WTC11 (cell line): Measurements from ENCODE around the gene SDC1. TPM values are rescaled to one million over a fixed set of nuclear protein-coding genes. Genes with fewer than 3 reads are reported as not detected.

ENCODE experiments used
- ATAC-seq: fragments of 200-7000 bp; cut with Tn5 transposase; 2 replicates; pipeline ENCODE4 v1.10.0; 2021; ENCODE audit warnings: mild to moderate bottlenecking, moderate library complexity
- CTCF ChIA-PET: fragments of 300-600 bp; sonication (Branson Sonifier 250); formaldehyde crosslinking; loops from one replicate; lab custom pipeline; 2021; ENCODE audit warnings: antibody characterized with exemption; lab: Charles Lee
- POLR2A ChIA-PET: fragments of 350-600 bp; sonication (Branson Sonifier 250); formaldehyde crosslinking; loops from one replicate; lab custom pipeline; 2021; ENCODE audit warnings: antibody characterized with exemption; lab: Charles Lee
- DNase-seq: peaks from one replicate; pipeline ENCODE4 v3.0.0; 2021; ENCODE audit warnings: low spot score
- H3K27ac Mint-ChIP-seq: 2 replicates; pipeline ENCODE4 v1.8.0; 2021; ENCODE audit warnings: mixed read lengths
- H3K27me3 Mint-ChIP-seq: 2 replicates; pipeline ENCODE4 v1.8.0; 2021; ENCODE audit warnings: low read depth, mild to moderate bottlenecking, moderate library complexity, mixed read lengths
- H3K36me3 Mint-ChIP-seq: 2 replicates; pipeline ENCODE4 v1.8.0; 2021; ENCODE audit warnings: mixed read lengths
- H3K4me1 Mint-ChIP-seq: 2 replicates; pipeline ENCODE4 v1.8.0; 2022; ENCODE audit warnings: mixed read lengths
- H3K4me3 Mint-ChIP-seq: 2 replicates; pipeline ENCODE4 v1.8.0; 2021; ENCODE audit warnings: mild to moderate bottlenecking, moderate library complexity, mixed read lengths
- H3K9me3 Mint-ChIP-seq: 2 replicates; pipeline ENCODE4 v1.8.0; 2021; ENCODE audit warnings: mixed read lengths
- CREB1 ChIP-seq: sonication (generic); formaldehyde crosslinking; IDR thresholded peaks from 2 replicates; pipeline ENCODE4 v1.8.0; 2023; ENCODE audit warnings: mild to moderate bottlenecking, missing genetic modification reagents
- FOXP1 ChIP-seq: sonication (generic); formaldehyde crosslinking; IDR thresholded peaks from 2 replicates; pipeline ENCODE4 v1.8.0; 2022; ENCODE audit warnings: missing genetic modification reagents, mild to moderate bottlenecking, moderate library complexity, borderline replicate concordance
- GRHL2 ChIP-seq: fragments of 250-450 bp; sonication (Bioruptor Pico); IDR thresholded peaks from 2 replicates; pipeline ENCODE4 v1.8.0; 2022; ENCODE audit warnings: mild to moderate bottlenecking, moderate library complexity; ENCODE audit not compliant: insufficient replicate concordance, severe bottlenecking
- HMGA2 ChIP-seq: fragments of 250-450 bp; sonication (Bioruptor Pico); IDR thresholded peaks from 2 replicates; pipeline ENCODE4 v1.4.0; 2021; ENCODE audit warnings: mild to moderate bottlenecking, moderate library complexity
- JAZF1 ChIP-seq: fragments of 250-450 bp; sonication (Bioruptor Pico); IDR thresholded peaks from 2 replicates; pipeline ENCODE4 v1.9.0; 2021; ENCODE audit warnings: moderate library complexity, mild to moderate bottlenecking, inconsistent platforms
- NFATC4 ChIP-seq: fragments of 250-450 bp; sonication (Bioruptor Pico); IDR thresholded peaks from 2 replicates; pipeline ENCODE4 v1.9.0; 2021; ENCODE audit warnings: mild to moderate bottlenecking
- OVOL2 ChIP-seq: fragments of 250-450 bp; sonication (Bioruptor Pico); IDR thresholded peaks from 2 replicates; pipeline ENCODE4 v1.9.0; 2021; ENCODE audit warnings: mild to moderate bottlenecking, borderline replicate concordance
- RORB ChIP-seq: fragments of 250-450 bp; sonication (Bioruptor Pico); IDR thresholded peaks from 2 replicates; pipeline ENCODE4 v1.9.0; 2021; ENCODE audit warnings: mild to moderate bottlenecking
- ZMAT4 ChIP-seq: fragments of 250-450 bp; sonication (Bioruptor Pico); IDR thresholded peaks from 2 replicates; pipeline ENCODE4 v1.9.0; 2021; ENCODE audit warnings: mild to moderate bottlenecking
- ZNF121 ChIP-seq: sonication (generic); formaldehyde crosslinking; IDR thresholded peaks from 2 replicates; pipeline ENCODE4 v1.8.0; 2023; ENCODE audit warnings: missing genetic modification reagents
- ZNF423 ChIP-seq: fragments of 250-450 bp; sonication (Bioruptor Pico); IDR thresholded peaks from 2 replicates; pipeline ENCODE4 v2.1.2; 2022; ENCODE audit warnings: mild to moderate bottlenecking, moderate library complexity
- ZNF425 ChIP-seq: fragments of 250-450 bp; sonication (Bioruptor Pico); conservative IDR thresholded peaks from 2 replicates; pipeline ENCODE4 v1.9.0; 2021; ENCODE audit warnings: mild to moderate bottlenecking
- total RNA-seq: library from RNA; stranded (reverse); gene quantifications from 3 replicates; pipeline ENCODE4 v1.2.3, GENCODE V29; 2021
- TF ChIP-seq, protein P1 (sequence below): sonication (generic); formaldehyde crosslinking; IDR thresholded peaks from 2 replicates; pipeline ENCODE4 v1.8.0; 2022; ENCODE audit warnings: mild to moderate bottlenecking, missing genetic modification reagents
- TF ChIP-seq, protein P2 (sequence below): sonication (generic); formaldehyde crosslinking; IDR thresholded peaks from 2 replicates; pipeline ENCODE4 v1.8.1; 2023; ENCODE audit warnings: mild to moderate bottlenecking, missing genetic modification reagents
- TF ChIP-seq, protein P3 (sequence below): fragments of 250-450 bp; sonication (Bioruptor Pico); IDR thresholded peaks from 2 replicates; pipeline ENCODE4 v1.9.0; 2021; ENCODE audit warnings: mild to moderate bottlenecking, borderline replicate concordance
- TF ChIP-seq, protein P4 (sequence below): sonication (generic); formaldehyde crosslinking; IDR thresholded peaks from 2 replicates; pipeline ENCODE4 v1.8.1; 2023; ENCODE audit warnings: mild to moderate bottlenecking, moderate library complexity, missing genetic modification reagents

Gene SDC1
- total RNA-seq, 1 experiment from 2014 or later, result 52.6 TPM

DNA sequence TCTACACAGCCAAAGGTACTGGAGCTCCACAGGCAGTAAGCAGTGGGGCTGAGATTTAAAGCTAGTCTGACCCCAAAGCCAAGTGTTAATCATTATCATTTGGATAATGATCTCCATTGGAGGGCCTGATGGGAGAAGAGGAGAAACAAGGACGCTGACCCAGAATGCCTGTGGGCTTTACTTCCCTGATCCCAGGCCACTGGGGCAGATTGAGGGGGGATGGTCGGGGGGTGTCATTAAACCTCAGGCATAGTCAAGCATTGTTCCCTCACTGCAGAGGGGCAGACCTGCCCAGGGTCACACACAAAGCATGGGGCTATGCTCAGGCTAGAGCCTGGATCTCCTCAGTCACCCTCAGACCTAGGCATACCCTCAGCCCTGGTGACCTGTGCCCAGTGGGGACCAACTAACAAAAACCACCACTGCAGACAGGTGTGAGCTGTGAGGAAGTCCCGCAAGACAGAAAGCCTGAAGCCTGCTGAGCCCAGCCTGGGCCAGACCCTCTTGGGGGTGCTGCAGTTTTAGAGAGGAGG, 53.4 kb downstream of the SDC1 start:
- no peak for ATAC-seq
- Mint-ChIP-seq H3K4me1 (peaks cover 8% of the 10 kb centered on the region), H3K9me3 (no peaks in the 10 kb centered on the region), H3K27ac (no peak overlapping the region), H3K4me3 (no peak overlapping the region), H3K27me3 (no peaks in the 10 kb centered on the region), H3K36me3 (no peaks in the 10 kb centered on the region)
- ChIA-PET POLR2A (no interaction called here), CTCF (interaction anchor here (0.6 to 1.1 kb wide), 2 partner anchors 18 to 71 kb away, joined by 3 read pairs; no protein-coding TSS in a partner anchor)
- DNase-seq, result no peak
- no peak for TF ChIP-seq ZNF423 (CRISPR knock-in tag)
- TF ChIP-seq, protein P1, sequence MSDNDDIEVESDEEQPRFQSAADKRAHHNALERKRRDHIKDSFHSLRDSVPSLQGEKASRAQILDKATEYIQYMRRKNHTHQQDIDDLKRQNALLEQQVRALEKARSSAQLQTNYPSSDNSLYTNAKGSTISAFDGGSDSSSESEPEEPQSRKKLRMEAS (CRISPR knock-in tag), result no peak
- TF ChIP-seq HMGA2 (CRISPR knock-in tag), result no peak

DNA sequence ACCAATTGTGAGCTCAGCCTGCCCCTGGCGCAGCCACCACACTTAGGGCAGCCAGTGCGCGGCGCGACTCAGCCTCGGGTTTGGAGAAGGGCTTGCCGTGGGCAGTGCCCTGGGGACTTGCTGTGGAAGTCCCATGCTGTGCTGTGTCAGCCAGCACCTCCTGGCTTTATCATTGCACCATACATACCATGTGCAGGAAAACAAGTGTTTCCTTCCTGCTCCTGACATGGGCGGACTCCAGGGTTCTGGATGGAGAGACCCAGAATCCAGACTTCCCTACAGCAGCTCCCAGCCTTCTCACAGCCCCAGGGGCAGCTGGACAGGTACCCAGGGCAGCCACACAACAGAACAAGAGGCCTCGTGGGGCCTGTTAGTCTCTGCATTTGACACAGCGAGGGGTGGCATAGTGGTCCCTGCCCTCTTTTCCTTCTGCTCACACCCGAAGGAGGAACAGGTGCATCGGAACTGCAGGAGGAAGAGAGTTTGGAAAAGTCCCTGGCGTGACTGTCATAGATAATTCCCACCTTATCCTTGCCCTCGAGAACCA, 54.2 kb downstream of the SDC1 start:
- Mint-ChIP-seq H3K36me3 (no peaks in the 10 kb centered on the region), H3K9me3 (no peaks in the 10 kb centered on the region), H3K4me1 (peaks cover 8% of the 10 kb centered on the region), H3K27me3 (no peaks in the 10 kb centered on the region), H3K4me3 (no peak overlapping the region), H3K27ac (no peak overlapping the region)
- ChIA-PET CTCF (interaction anchor here (0.6 to 1.1 kb wide), 2 partner anchors 19 to 71 kb away, joined by 3 read pairs; no protein-coding TSS in a partner anchor), POLR2A (no interaction called here)
- ATAC-seq, result no peak
- DNase-seq, result no peak
- TF ChIP-seq, protein P2, sequence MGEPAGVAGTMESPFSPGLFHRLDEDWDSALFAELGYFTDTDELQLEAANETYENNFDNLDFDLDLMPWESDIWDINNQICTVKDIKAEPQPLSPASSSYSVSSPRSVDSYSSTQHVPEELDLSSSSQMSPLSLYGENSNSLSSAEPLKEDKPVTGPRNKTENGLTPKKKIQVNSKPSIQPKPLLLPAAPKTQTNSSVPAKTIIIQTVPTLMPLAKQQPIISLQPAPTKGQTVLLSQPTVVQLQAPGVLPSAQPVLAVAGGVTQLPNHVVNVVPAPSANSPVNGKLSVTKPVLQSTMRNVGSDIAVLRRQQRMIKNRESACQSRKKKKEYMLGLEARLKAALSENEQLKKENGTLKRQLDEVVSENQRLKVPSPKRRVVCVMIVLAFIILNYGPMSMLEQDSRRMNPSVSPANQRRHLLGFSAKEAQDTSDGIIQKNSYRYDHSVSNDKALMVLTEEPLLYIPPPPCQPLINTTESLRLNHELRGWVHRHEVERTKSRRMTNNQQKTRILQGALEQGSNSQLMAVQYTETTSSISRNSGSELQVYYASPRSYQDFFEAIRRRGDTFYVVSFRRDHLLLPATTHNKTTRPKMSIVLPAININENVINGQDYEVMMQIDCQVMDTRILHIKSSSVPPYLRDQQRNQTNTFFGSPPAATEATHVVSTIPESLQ (CRISPR knock-in tag), result no peak
- TF ChIP-seq NFATC4 (CRISPR knock-in tag), result no peak
- TF ChIP-seq, protein P3, sequence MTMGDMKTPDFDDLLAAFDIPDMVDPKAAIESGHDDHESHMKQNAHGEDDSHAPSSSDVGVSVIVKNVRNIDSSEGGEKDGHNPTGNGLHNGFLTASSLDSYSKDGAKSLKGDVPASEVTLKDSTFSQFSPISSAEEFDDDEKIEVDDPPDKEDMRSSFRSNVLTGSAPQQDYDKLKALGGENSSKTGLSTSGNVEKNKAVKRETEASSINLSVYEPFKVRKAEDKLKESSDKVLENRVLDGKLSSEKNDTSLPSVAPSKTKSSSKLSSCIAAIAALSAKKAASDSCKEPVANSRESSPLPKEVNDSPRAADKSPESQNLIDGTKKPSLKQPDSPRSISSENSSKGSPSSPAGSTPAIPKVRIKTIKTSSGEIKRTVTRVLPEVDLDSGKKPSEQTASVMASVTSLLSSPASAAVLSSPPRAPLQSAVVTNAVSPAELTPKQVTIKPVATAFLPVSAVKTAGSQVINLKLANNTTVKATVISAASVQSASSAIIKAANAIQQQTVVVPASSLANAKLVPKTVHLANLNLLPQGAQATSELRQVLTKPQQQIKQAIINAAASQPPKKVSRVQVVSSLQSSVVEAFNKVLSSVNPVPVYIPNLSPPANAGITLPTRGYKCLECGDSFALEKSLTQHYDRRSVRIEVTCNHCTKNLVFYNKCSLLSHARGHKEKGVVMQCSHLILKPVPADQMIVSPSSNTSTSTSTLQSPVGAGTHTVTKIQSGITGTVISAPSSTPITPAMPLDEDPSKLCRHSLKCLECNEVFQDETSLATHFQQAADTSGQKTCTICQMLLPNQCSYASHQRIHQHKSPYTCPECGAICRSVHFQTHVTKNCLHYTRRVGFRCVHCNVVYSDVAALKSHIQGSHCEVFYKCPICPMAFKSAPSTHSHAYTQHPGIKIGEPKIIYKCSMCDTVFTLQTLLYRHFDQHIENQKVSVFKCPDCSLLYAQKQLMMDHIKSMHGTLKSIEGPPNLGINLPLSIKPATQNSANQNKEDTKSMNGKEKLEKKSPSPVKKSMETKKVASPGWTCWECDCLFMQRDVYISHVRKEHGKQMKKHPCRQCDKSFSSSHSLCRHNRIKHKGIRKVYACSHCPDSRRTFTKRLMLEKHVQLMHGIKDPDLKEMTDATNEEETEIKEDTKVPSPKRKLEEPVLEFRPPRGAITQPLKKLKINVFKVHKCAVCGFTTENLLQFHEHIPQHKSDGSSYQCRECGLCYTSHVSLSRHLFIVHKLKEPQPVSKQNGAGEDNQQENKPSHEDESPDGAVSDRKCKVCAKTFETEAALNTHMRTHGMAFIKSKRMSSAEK (CRISPR knock-in tag), result no peak
- TF ChIP-seq ZMAT4 (CRISPR knock-in tag), result no peak
- TF ChIP-seq RORB (CRISPR knock-in tag), result no peak
- TF ChIP-seq OVOL2 (CRISPR knock-in tag), result no peak
- TF ChIP-seq, protein P4, sequence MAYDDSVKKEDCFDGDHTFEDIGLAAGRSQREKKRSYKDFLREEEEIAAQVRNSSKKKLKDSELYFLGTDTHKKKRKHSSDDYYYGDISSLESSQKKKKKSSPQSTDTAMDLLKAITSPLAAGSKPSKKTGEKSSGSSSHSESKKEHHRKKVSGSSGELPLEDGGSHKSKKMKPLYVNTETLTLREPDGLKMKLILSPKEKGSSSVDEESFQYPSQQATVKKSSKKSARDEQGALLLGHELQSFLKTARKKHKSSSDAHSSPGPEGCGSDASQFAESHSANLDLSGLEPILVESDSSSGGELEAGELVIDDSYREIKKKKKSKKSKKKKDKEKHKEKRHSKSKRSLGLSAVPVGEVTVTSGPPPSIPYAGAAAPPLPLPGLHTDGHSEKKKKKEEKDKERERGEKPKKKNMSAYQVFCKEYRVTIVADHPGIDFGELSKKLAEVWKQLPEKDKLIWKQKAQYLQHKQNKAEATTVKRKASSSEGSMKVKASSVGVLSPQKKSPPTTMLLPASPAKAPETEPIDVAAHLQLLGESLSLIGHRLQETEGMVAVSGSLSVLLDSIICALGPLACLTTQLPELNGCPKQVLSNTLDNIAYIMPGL, result no peak
- TF ChIP-seq ZNF423 (CRISPR knock-in tag), result no peak
- no peak for TF ChIP-seq FOXP1 (CRISPR knock-in tag)
- TF ChIP-seq JAZF1 (CRISPR knock-in tag), result no peak
- TF ChIP-seq ZNF121 (CRISPR knock-in tag), result no peak
- no peak for TF ChIP-seq ZNF425 (CRISPR knock-in tag)
- no peak for TF ChIP-seq CREB1 (CRISPR knock-in tag)
- no peak for TF ChIP-seq GRHL2 (CRISPR knock-in tag)
